UCSD-AML1 (cell line): Measurements from ENCODE around the gene NPHS2.
"Not testable (repeated sequence)": the region's sequence is repeated elsewhere in the genome, so short reads cannot be mapped to it uniquely, and the experiment has no call there.

Experiments used
- DNase-seq: peaks from one replicate; lab custom pipeline; 2025; ENCODE audit not compliant: unreplicated experiment; lab: John Stamatoyannopoulos, UW

Gene NPHS2

GRCh38 chr1:179548666-179549367 lies 26.9 kb downstream of the NPHS2 start:
- no peak for DNase-seq

DNA sequence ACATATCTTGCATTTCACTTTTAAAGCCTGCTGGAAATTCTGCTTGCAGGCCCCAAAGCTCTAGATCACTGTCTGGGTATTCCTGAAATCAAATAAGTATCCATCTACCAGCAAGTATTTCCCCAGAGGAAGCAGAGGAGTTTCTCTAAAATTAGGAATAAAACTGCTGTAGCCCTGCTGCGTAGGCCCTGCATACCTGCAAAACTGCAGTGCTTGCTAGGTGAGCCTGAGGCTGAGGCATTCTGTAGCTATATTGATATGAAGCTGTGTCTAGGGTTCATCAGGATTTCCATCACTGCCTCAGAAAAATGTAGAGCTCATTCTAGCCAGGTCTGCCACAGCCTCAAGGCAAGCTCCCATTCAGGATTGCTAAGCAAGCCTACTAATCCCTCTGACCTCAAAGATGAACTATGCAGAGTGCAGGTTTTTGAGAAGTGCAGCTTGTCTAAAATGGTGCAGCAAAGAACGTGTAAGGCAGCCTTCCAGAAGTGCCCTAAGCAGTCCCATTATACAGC lies 28.7 kb downstream of the NPHS2 start:
- no peak for DNase-seq

GRCh38 chr1:179545321-179545720 lies 30.4 kb downstream of the NPHS2 start:
- no peak for DNase-seq

DNA sequence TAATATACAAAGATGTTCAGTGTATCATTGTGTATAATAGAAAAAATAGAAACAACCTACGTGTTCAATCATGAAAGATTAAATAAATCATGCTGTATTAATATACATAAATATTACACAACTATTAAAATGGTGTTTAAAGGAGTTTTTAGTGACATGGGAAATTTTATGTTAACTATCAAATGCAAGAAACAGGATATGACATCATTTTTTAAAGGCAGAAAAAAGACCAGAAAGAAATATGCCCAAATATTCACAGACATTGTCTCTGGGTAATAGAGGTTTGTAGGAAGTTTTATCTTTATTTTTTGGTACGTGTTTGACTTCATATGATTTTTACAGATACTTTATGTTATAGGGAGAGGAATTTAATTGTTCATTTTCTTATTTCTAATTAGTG lies 34.0 kb downstream of the NPHS2 start:
- DNase-seq = no peak

- DNase-seq = no peak
Measured at GRCh38 chr1:179530352-179530751, 45.4 kb downstream of the NPHS2 start.

- DNase-seq = no peak
Measured at GRCh38 chr1:179529482-179530195, 46.1 kb downstream of the NPHS2 start.

GRCh38 chr1:179518544-179518943 lies 57.2 kb downstream of the NPHS2 start:
- not testable (repeated sequence) for DNase-seq

GRCh38 chr1:179516976-179517705 lies 58.6 kb downstream of the NPHS2 start:
- DNase-seq = no peak

DNA sequence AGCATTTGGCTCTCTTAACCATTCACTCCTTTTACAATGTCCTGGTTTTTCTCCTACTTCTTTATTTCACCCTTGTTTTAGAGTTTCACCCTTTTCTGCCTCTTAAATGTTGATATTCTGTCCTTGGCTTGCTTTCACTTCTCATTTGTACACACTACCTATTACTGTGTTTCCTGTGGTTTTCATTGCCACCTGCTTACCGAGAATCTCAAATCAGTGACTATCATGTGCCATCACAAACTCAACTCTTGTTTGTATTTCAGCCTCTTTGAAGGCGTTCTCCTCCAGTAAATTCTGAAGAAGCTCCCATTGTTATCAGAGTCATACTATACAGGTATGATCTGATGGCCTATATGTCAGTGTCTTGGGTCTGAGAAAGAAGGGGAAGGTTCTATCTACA lies 65.7 kb downstream of the NPHS2 start:
- no peak for DNase-seq

- no peak for DNase-seq
Measured at GRCh38 chr1:179509384-179509783, 66.4 kb downstream of the NPHS2 start.

DNA sequence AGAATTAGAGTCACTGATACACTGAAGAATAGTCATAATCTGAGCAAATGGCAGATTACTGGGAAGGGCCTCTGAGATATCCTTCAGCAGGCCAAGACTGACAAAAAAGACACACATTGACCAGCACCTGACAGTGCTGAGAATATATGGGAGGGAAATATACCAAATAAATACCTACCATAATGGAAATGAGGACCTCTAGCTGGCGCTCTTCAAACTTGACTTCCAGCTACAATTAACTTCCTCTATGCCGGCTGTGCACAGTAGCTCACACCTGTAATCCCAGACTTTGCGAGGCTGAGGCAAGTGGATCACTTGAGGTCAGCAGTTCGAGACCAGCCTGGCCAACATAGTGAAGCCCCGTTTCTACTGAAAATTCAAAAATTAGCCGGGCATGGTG lies 69.5 kb downstream of the NPHS2 start:
- no peak for DNase-seq
